B cell (primary cell): ENCODE data around the gene TMEM205. TPM values are rescaled to one million over a fixed set of nuclear protein-coding genes. Genes with fewer than 3 reads are reported as not detected.

Experiments used
- ATAC-seq: fragments of 200-7000 bp; cut with Tn5 transposase; one replicate; pipeline ENCODE4 v1.10.0; 2021; ENCODE audit warnings: low read depth, mild to moderate bottlenecking, moderate number of reproducible peaks, moderate library complexity
- CTCF ChIA-PET: fragments of 350-600 bp; sonication (Branson Sonifier 250); formaldehyde crosslinking; loops from one replicate; lab custom pipeline; 2021; ENCODE audit warnings: antibody characterized with exemption, inconsistent platforms; lab: Charles Lee
- POLR2A ChIA-PET: fragments of 350-600 bp; sonication (Branson Sonifier 250); formaldehyde crosslinking; loops from one replicate; lab custom pipeline; 2021; ENCODE audit warnings: antibody characterized with exemption; lab: Charles Lee
- DNase-seq: peaks from one replicate; pipeline ENCODE4 v3.0.0; 2013
- H2AFZ ChIP-seq: 2 replicates; pipeline ENCODE4 v1.6.1; 2012; ENCODE audit warnings: mild to moderate bottlenecking, low read depth, low read length; ENCODE audit not compliant: insufficient read depth, poor library complexity, severe bottlenecking
- H3K27ac ChIP-seq, 2 donors: 1 replicate in 1 of 2; 2 replicates in 1 of 2; pipeline ENCODE4 v1.5.1; 2012 to 2013; ENCODE audit warnings: low read length in 2 of 2, mild to moderate bottlenecking in 2 of 2, moderate library complexity in 1 of 2
- H3K27me3 ChIP-seq, 4 experiments: fragments of 200-600 bp in 1 of 4; sonication (generic) in 1 of 4; replicated peaks in 1 of 4; 1 replicate in 2 of 4; 2 replicates in 2 of 4; pipeline versions ENCODE4 v1.6.1 to v1.7.0; 2013 to 2016; ENCODE audit warnings: low read length in 3 of 4, mild to moderate bottlenecking in 2 of 4, mixed read lengths in 1 of 4, moderate library complexity in 1 of 4; ENCODE audit not compliant: insufficient read depth in 4 of 4, control insufficient read depth in 3 of 4; ENCODE audit errors: control extremely low read depth in 1 of 4
- H3K36me3 ChIP-seq, 2 experiments: replicated peaks in 1 of 2; 1 replicate in 1 of 2; 2 replicates in 1 of 2; pipeline versions ENCODE4 v1.6.1 to v1.7.1; 2013; ENCODE audit warnings: low read length in 1 of 2; ENCODE audit not compliant: insufficient read depth in 2 of 2, control insufficient read depth in 1 of 2; ENCODE audit errors: control extremely low read depth in 1 of 2, extremely low read depth in 1 of 2
- H3K4me1 ChIP-seq, 2 donors: fragments of 200-600 bp in 1 of 2; sonication (generic) in 1 of 2; 1 replicate in 1 of 2; 2 replicates in 1 of 2; pipeline versions ENCODE4 v1.5.1 to v1.6.1; 2013 to 2017; ENCODE audit warnings: low read length in 2 of 2; ENCODE audit not compliant: control insufficient read depth in 2 of 2, insufficient read depth in 2 of 2
- H3K4me2 ChIP-seq: replicated peaks from 2 replicates; pipeline ENCODE3; 2012; ENCODE audit warnings: mild to moderate bottlenecking, low read depth, low read length; ENCODE audit not compliant: poor library complexity, severe bottlenecking
- H3K4me3 ChIP-seq, 5 experiments: fragments of 200-600 bp in 1 of 5; sonication (generic) in 1 of 5; 1 replicate in 3 of 5; 2 replicates in 2 of 5; pipeline versions ENCODE4 v1.5.1 to v1.7.0; 2011 to 2016; ENCODE audit warnings: low read length in 4 of 5, mild to moderate bottlenecking in 4 of 5, low read depth in 2 of 5, control low read depth in 1 of 5, moderate library complexity in 1 of 5; ENCODE audit not compliant: insufficient read depth in 1 of 5; ENCODE audit errors: control extremely low read depth in 1 of 5, extremely low read depth in 1 of 5
- H3K79me2 ChIP-seq: fragments of 200-600 bp; sonication (generic); one replicate; pipeline ENCODE4 v1.6.0; 2016; ENCODE audit warnings: low read length; ENCODE audit not compliant: control insufficient read depth, insufficient read depth
- H3K9ac ChIP-seq: fragments of 200-600 bp; sonication (generic); 2 replicates; pipeline ENCODE4 v1.6.1; 2017; ENCODE audit warnings: mild to moderate bottlenecking, low read length, moderate library complexity
- H3K9me3 ChIP-seq, 3 donors: one replicate each; pipeline versions ENCODE4 v1.6.1 to v1.7.1; 2013; ENCODE audit warnings: low read length in 2 of 3; ENCODE audit not compliant: control insufficient read depth in 2 of 3, insufficient read depth in 1 of 3; ENCODE audit errors: control extremely low read depth in 1 of 3
- H4K20me1 ChIP-seq: 2 replicates; pipeline ENCODE4 v1.6.0; 2012; ENCODE audit warnings: mild to moderate bottlenecking, low read length; ENCODE audit not compliant: insufficient read depth, control insufficient read depth, poor library complexity, severe bottlenecking
- H3K27ac Mint-ChIP-seq: one replicate; pipeline ENCODE4 v1.8.0; 2021; ENCODE audit warnings: mixed read lengths
- H3K27me3 Mint-ChIP-seq: one replicate; pipeline ENCODE4 v1.8.0; 2021; ENCODE audit warnings: mixed read lengths
- H3K4me1 Mint-ChIP-seq: one replicate; pipeline ENCODE4 v1.8.0; 2021; ENCODE audit warnings: mixed read lengths
- H3K4me3 Mint-ChIP-seq: one replicate; pipeline ENCODE4 v1.8.0; 2021; ENCODE audit warnings: mixed read lengths
- H3K9me3 Mint-ChIP-seq: one replicate; pipeline ENCODE4 v1.8.0; 2022; ENCODE audit warnings: mixed read lengths; ENCODE audit not compliant: insufficient read depth
- EZH2 ChIP-seq: IDR thresholded peaks from 2 replicates; pipeline ENCODE4 v1.6.1; 2012; ENCODE audit warnings: borderline replicate concordance, low read depth, mild to moderate bottlenecking, moderate library complexity, low read length; ENCODE audit not compliant: insufficient read depth, poor library complexity, severe bottlenecking
- whole genome bisulfite sequencing: methylation state at CpG from one replicate; pipeline ENCODE4 v1.1.5; 2013; ENCODE audit warnings: missing lambda C conversion rate; ENCODE audit not compliant: insufficient coverage; 5-methylcytosine and 5-hydroxymethylcytosine counted together
- intact Hi-C: fragments of 100-400 bp; cut with micrococcal nuclease; formaldehyde crosslinking; loops from one replicate; pipeline ENCODE4 v1.10.0; 2022
- polyA plus RNA-seq: library from polyadenylated mRNA; depleted of rRNA; stranded (reverse); fragments of >200 nt; gene quantifications from 2 replicates; pipeline ENCODE4 v1.2.3, GENCODE V29; 2012
- total RNA-seq, 2 donors: library from RNA; stranded (reverse); fragments of 120-200 nt in 1 of 2; gene quantifications; 1 replicate in 1 of 2; 2 replicates in 1 of 2; pipeline versions ENCODE4 v1.2.3 to v1.2.4, GENCODE V29; 2013 to 2022
- TF ChIP-seq, protein P1 (sequence below): fragments of 200-600 bp; IDR thresholded peaks from one replicate; pipeline ENCODE4 v1.8.0; 2022; ENCODE audit warnings: antibody characterized with exemption, mild to moderate bottlenecking

TMEM205 gene
- total and polyA plus RNA-seq, 2 donors (not counting 1 experiment from before 2014, with no cell fraction given): 48.5 to 152 TPM

DNA sequence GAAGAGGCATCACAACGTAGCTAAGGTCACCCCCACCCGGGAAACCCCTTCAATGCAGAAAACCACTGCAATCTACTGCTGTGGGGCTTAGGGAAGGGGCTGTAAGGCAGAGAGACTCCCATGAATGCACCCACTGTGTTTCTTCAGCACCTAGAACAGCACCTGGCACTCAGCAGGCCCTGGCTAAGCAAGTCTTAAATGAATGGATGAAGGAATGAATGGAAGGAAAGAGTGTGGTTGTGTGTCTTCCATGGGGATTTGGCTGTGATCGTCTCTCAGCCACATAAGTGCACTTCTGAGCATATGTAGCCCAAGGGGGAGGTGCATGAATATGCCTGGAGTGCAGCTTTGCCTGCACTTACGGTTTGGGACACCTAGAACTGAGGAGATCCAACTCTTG lies 3.1 kb upstream of the TMEM205 start:
- H3K9me3 Mint-ChIP-seq: peaks cover 4% of the 10 kb centered on the region
- 97% methylated on average over 4 of the region's 4 CpGs for WGBS
- POLR2A ChIA-PET: no interaction called here
- DNase-seq: no peak
- H3K9me3 ChIP-seq: peaks cover 0 to 13% (median 3%) of the 10 kb centered on the region in 3 donors
- no peaks in the 10 kb centered on the region for H3K27me3 Mint-ChIP-seq
- H3K27ac Mint-ChIP-seq: no peak overlapping the region
- peaks cover 11 to 20% of the 10 kb centered on the region in 2 donors for H3K4me1 ChIP-seq
- H3K27ac ChIP-seq: no peak overlapping the region
- no peak overlapping the region for H3K4me2 ChIP-seq
- no peak overlapping the region for H3K4me3 Mint-ChIP-seq
- H3K79me2 ChIP-seq: peaks cover 4% of the 10 kb centered on the region
- H2AFZ ChIP-seq: no peak overlapping the region
- H3K4me1 Mint-ChIP-seq: peaks cover 27% of the 10 kb centered on the region
- H3K9ac ChIP-seq: no peak overlapping the region
- intact Hi-C loops: no loop called here
- no peak for ATAC-seq
- no peak for TF ChIP-seq EZH2
- TF ChIP-seq, protein P1, sequence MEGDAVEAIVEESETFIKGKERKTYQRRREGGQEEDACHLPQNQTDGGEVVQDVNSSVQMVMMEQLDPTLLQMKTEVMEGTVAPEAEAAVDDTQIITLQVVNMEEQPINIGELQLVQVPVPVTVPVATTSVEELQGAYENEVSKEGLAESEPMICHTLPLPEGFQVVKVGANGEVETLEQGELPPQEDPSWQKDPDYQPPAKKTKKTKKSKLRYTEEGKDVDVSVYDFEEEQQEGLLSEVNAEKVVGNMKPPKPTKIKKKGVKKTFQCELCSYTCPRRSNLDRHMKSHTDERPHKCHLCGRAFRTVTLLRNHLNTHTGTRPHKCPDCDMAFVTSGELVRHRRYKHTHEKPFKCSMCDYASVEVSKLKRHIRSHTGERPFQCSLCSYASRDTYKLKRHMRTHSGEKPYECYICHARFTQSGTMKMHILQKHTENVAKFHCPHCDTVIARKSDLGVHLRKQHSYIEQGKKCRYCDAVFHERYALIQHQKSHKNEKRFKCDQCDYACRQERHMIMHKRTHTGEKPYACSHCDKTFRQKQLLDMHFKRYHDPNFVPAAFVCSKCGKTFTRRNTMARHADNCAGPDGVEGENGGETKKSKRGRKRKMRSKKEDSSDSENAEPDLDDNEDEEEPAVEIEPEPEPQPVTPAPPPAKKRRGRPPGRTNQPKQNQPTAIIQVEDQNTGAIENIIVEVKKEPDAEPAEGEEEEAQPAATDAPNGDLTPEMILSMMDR: no peak
- no peak overlapping the region for H3K4me3 ChIP-seq
- no peaks in the 10 kb centered on the region for H3K27me3 ChIP-seq
- CTCF ChIA-PET: no interaction called here
- H3K36me3 ChIP-seq: no peaks in the 10 kb centered on the region
- H4K20me1 ChIP-seq: no peaks in the 10 kb centered on the region

DNA sequence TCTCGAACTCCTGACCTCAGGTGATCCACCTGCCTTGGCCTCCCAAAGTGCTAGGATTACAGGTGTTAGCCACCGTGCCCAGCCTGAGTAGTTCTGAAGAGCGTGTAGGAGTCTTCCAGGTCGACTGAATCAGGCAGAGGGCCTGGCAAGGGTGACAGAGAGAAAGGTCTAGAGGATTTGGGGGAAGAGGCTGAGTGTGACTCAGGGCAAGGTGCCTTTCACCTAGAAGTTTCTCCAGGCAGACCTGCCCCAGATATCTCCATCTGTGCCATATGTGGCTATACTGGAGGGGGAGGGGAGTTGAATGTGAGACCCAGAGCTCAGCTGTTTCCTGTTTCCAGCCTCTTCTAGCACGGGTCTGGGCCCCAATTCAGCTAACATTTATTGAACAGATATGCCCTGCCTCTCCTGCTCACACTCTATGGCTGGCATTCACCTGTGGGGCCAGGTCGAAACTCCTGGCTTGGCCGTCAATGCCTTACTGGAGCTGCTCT lies 1.5 kb upstream of the TMEM205 start:
- no peak for TF ChIP-seq EZH2
- H3K4me2 ChIP-seq: no peak overlapping the region
- ChIA-PET POLR2A (interaction anchor here (3.0 kb wide), 1 partner anchor 27 kb away, joined by 23 read pairs; the partner anchor contains the start of gene SWSAP1), CTCF (interaction anchor here (0.6 to 1.6 kb wide), 2 partner anchors 34 to 64 kb away, joined by 3 to 6 read pairs; no protein-coding TSS in a partner anchor)
- H3K27ac Mint-ChIP-seq: peak overlapping the region; percentile 63
- intact Hi-C loops: no loop called here
- H3K4me1 Mint-ChIP-seq: peaks cover 28% of the 10 kb centered on the region
- H3K36me3 ChIP-seq: no peaks in the 10 kb centered on the region
- no peak overlapping the region for H3K9ac ChIP-seq
- H3K27me3 ChIP-seq: no peaks in the 10 kb centered on the region
- peaks cover 4% of the 10 kb centered on the region for H3K79me2 ChIP-seq
- H3K9me3 Mint-ChIP-seq: peaks cover 4% of the 10 kb centered on the region
- DNase-seq (no peak), ATAC-seq (no peak)
- H3K27ac ChIP-seq: no peak overlapping the region
- H3K4me3 Mint-ChIP-seq: peak overlapping the region; percentile 99
- peaks cover 0 to 13% (median 3%) of the 10 kb centered on the region in 3 donors for H3K9me3 ChIP-seq
- no peak overlapping the region for H2AFZ ChIP-seq
- no peaks in the 10 kb centered on the region for H4K20me1 ChIP-seq
- WGBS: 77% methylated on average over 6 of the region's 7 CpGs
- H3K27me3 Mint-ChIP-seq: no peaks in the 10 kb centered on the region
- H3K4me3 ChIP-seq: no peak overlapping the region
- H3K4me1 ChIP-seq: peaks cover 11 to 20% of the 10 kb centered on the region in 2 donors
